Suprapubic skin (tissue), 4 donors: ENCODE measurements around the gene CACNA1A.

Experiments
- CTCF ChIP-seq, 2 donors: fragments of 200-600 bp in 1 of 2; fragments of 450-650 bp in 1 of 2; sonication (generic) in 1 of 2; IDR thresholded peaks; one replicate each; pipeline ENCODE4 v1.5.1; 2016 to 2019; ENCODE audit warnings: antibody characterized with exemption in 2 of 2, mild to moderate bottlenecking in 1 of 2, moderate library complexity in 1 of 2
- EP300 ChIP-seq: sonication (generic); formaldehyde crosslinking; IDR thresholded peaks from one replicate; pipeline ENCODE4 v1.6.1; 2017; ENCODE audit warnings: antibody characterized with exemption
- POLR2A ChIP-seq, 2 donors: fragments of 450-650 bp; IDR thresholded peaks; one replicate each; pipeline ENCODE4 v1.6.1; 2017; ENCODE audit warnings: antibody characterized with exemption in 2 of 2, mild to moderate bottlenecking in 2 of 2, moderate library complexity in 2 of 2
- POLR2AphosphoS5 ChIP-seq, 3 donors: sonication (generic); formaldehyde crosslinking; IDR thresholded peaks; one replicate each; pipeline ENCODE4 v1.6.1; 2017; ENCODE audit warnings: antibody characterized with exemption in 3 of 3

- TF ChIP-seq EP300 (no peak), POLR2AphosphoS5 (IDR thresholded peaks at IDR 0.05) (no peak), POLR2A (IDR thresholded peaks at IDR 0.05) (no peak), CTCF (IDR thresholded peaks at IDR 0.05) (no peak)
Measured at GRCh38 chr19:13484166-13484565, 22.1 kb downstream of the CACNA1A start.
